8988T (cell line): ENCODE results near the gene SATB2.

Source experiments
- DNase-seq: peaks from one replicate; pipeline ENCODE4 v3.0.0; 2011

SATB2 gene

GRCh38 chr2:199457147-199458008, at the start of gene SATB2:
Gene SATB2, minus strand, starts transcription at chr2:199457939. Its CDS starts 1,902 bp downstream, at chr2:199456037.
- DNase-seq, result no peak

GRCh38 chr2:199505755-199506403, 48.1 kb upstream of the SATB2 start:
- DNase-seq, result no peak

DNA sequence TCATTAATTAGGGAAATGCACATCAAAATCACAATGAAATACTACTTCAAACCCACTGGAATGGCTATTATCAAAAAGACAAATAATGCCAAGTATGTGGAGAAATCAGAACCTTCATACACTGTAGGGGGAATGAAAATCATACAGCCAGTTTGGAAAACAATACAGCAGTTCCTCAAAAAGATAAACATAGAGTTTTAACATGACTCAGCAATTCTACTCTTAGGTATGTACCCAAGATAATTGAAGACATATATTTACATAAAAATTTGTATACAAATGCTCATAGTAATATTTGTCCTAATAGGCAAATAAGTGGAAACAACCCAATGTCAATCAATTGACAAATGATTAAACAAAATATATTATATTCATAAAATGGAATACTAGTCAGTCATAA, 45.4 kb upstream of the SATB2 start:
- DNase-seq, result no peak

- DNase-seq, result no peak
These were observed 41.3 kb upstream of the SATB2 start for GRCh38 chr2:199499005-199499404.

DNA sequence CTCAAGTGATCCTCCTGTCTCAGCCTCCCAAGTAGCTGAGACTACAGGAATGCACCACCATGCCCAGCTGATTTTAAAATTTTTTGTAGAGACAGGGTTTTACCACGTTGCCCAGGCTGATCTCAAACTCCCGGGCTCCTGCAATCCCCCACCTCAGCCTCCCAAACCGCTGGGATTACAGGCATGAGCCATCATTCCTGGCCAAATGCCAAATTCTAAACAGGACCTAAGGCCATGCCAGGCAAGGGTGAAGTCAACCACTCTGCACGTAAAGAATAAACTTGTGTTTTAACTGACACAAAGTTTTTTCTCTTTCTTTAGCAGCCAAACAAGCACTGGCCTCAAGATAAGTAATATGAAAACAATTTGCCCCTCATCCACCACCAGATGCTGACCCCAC, 37.4 kb upstream of the SATB2 start:
- no peak for DNase-seq

DNA sequence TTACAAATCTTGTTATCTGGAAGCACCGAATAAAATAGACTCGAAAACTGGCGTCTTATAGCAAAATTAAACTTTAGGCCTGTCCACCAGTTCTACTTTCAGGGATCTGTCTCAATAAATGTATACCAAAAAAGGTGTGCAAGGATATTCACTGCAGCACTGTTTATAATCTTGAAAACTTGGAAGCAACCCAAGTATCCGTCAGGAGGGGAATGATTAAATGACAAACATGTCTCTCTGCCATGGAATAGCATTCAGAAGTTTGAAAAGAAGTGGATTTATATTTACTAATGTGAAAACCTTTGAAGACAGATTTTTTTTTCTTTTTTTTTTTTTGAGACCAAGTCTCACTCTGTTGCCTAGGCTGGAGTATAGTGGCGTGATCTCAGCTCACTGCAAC, 32.3 kb upstream of the SATB2 start:
- DNase-seq, result no peak

DNA sequence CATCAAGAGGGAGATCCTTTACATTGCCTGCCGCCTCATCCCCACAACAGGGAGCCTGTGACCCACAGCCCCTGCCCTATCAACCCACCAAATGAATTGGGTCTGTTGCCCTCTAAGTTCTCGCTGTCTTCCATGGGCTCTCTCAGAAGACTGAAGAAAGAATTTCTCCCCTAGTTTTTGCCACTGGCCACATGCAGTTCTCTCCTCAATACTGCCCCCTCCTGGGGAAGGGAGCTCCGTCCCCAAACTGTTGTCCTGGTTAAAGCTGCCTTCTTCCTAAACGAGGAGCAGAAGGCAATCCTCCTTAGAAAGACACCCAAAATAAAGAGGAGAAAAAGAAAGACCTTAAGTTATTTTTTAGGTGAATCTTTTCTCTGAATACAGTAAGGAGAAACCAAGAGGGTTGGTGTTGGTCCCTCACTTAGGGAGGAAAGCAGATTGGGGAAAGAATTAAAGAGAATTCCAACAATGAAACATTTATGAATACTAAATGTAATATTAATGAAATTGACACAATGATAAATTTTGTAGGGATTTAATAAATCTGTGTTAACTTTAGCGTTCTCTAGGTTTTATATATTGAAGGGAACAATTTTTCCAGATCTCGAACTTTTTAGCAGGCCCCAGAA, 31.1 kb upstream of the SATB2 start:
- DNase-seq, result no peak

- DNase-seq, result no peak
These were observed 28.1 kb upstream of the SATB2 start for GRCh38 chr2:199485732-199486335.

- DNase-seq, result no peak
These were observed 27.2 kb upstream of the SATB2 start for GRCh38 chr2:199484927-199485326.

GRCh38 chr2:199480966-199481365, 23.2 kb upstream of the SATB2 start:
- no peak for DNase-seq

DNA sequence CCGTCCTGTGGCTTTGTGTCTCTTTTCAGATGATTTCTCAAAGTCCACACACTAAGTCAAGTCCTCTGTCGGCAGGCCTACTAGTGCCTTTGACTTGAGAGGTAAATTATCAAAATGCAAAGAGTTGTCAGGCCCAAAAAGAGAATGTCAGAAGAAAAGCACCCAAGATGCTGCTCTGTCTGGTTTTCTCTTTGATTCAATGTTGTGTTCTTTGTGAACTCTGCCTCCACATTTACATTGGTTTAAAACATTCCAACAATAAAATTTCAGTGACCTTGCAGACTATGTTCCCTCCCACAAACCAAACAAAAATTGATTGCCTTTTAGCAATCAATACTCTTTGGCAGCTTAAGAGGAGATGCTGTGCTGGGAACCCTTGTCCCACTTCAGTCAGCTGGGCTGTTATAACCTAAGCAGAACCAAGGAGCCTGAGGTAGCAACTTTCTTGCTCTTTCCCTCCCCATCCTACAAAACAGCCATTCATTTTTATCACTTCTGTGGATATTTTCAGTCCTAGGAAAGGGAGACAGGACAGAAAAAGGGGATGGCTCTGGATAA, 19.6 kb upstream of the SATB2 start:
- DNase-seq, result no peak

DNA sequence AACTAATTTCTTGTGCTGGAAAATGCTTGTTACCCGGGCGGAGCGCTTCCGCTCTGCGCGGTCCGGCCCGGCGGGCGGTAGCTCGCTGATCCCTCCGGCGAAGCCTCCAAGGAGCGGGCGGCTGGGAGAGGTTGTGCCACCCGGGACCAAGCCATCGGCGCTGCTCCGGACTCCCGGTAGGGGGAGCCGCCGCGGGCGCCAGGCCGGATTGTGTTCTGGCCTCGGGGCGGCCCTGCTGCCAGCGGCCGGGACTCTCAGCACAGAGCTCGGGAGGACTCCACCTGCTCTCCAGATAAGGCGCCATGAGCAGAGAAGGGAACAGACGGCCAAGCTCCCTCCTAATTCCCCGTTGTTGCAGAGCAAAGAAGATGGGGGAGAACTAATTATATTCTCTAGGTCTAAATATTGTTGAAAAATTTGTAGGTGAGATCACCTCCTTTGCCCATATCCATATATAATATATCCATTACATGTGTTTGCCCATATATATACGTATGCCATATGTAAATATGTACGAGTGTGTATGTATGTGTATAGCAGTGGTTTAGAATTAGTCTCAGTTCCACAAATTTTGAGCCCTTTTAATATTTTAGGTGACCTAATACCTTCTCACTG, 13.8 kb upstream of the SATB2 start:
- peak; percentile 81 for DNase-seq

- DNase-seq, result no peak
These were observed 13.1 kb upstream of the SATB2 start for GRCh38 chr2:199470672-199471442.

DNA sequence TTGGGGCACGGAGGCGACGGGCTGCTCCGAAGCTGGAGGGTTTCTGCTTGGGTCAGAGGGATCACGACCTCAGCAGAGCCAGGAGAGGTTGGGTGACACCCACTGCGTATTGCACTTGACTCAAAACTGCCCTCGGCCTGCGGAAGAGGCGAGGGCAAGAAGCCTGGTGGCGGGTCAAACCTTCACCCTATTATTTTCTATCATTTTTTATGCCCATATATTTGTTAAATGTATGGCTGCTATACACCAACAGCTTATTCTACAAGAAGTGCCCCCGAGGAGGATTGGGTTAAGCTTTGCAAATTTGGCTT, 12.6 kb upstream of the SATB2 start:
- DNase-seq, result no peak

DNA sequence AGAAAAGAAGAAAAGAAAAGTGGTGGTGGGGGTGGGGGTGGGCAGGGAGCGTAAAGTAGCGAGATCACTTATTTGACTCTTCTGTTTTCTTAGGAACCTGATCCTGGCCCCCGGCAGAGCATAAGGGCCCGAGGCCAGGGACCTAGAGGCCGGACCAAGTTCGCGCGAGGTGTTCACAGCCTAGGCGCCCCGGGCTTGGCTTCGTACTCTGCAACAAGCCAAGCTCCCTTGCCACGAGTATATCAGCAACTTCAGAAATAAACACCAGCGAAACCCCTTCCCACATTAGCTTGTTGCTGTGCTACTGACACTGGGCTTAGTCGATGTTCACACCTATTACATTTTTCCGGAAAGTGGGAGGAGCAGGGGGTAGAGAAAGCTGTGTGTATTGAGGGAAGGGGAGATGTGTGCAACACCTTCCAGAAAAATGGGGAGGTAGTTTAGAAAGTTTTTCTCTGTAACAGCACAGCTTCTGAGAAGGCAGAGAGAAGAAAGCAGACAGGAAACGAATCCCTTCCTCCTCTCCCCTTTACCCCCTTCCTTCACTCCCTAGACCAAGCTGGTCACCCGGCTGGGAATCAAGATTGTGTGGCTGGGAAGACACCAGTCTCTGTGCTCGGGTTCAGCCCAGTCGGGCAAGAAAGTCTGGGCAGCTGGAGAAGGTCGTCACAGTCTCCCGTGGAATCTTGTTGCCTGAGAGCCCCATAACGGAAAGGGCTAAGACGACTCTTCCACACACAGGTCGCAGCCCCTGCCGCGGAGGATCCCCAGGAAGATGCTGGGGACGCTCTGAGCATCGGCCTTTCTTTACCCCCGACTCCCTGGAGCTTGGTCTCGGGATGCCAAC, 12.0 kb upstream of the SATB2 start:
- no peak for DNase-seq

GRCh38 chr2:199468561-199469513, 11.1 kb upstream of the SATB2 start:
- DNase-seq, result no peak

- no peak for DNase-seq
These were observed 9.5 kb upstream of the SATB2 start for GRCh38 chr2:199467066-199467822.

DNA sequence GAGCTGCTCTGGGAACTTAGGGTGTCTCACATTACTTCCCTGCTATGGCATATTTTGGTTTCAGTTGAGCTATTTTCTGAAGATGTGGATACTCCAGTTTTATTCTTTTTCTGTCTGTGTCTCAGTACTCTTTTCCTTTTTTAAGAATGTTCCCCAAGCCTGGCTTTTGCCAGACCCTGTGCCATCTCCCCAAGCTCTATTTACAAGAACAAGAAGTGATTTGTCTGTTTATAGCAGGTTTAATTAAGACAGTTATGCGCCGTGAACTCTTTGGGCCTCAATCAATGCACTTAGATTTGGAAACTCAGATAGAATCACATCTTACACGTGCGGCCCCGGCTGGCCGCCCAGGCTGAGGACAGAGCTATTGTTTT, 8.9 kb upstream of the SATB2 start:
- no peak for DNase-seq

DNA sequence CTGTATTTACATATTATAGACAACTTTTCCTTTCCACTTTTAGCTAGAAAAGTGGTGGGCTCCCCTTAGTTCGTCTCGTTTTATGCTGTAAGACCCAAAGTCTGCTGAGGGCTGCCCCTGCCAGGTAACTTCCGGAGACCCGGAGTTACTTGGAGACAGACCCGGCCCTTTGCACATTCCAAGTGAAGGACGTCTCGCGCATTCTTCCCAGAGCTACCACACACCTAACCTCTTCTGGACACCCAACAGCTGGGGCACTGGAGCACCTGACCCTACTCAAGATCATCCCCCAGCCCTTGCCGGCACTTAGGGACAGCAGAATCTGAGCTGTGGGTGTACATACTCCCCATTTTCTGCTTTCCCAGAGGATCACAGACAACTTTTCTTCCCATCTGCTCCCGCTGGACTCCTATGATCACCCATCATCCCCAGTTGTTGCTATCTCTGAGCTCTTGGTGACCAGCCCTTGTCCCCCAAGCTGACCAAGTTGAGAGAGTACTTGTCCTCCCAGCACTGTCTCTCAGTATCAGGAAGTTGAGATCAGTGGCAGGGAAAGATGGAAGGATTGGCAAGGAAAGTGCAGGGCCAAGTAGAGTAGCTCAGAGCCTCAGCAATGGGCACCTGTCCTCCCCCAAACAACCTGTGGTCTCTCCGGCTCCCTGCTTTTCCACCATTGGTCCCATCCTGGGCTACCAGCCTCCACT, 8.4 kb upstream of the SATB2 start:
- no peak for DNase-seq
